ENCODE results near the gene BATF.

Gene BATF

GRCh38 chr14:75535164-75535898, 13.1 kb downstream of the BATF start:
- DNase-seq = no peak

- DNase-seq = no peak
These were observed 14.8 kb downstream of the BATF start for GRCh38 chr14:75537071-75537470.

GRCh38 chr14:75539162-75539560, 16.9 kb downstream of the BATF start:
- no peak for DNase-seq

GRCh38 chr14:75539561-75540478, 17.6 kb downstream of the BATF start:
- DNase-seq = no peak

- DNase-seq = no peak
These were observed 18.2 kb downstream of the BATF start for GRCh38 chr14:75540479-75540851.

GRCh38 chr14:75542588-75543091, 20.4 kb downstream of the BATF start:
- no peak for DNase-seq

GRCh38 chr14:75543253-75543652, 21.0 kb downstream of the BATF start:
- DNase-seq = no peak

GRCh38 chr14:75543786-75544185, 21.5 kb downstream of the BATF start:
- no peak for DNase-seq

- no peak for DNase-seq
These were observed 23.6 kb downstream of the BATF start for GRCh38 chr14:75545907-75546306.

- DNase-seq = peak; percentile 13
These were observed 25.4 kb downstream of the BATF start for GRCh38 chr14:75547552-75548250.

- DNase-seq = no peak
These were observed 26.3 kb downstream of the BATF start for GRCh38 chr14:75548544-75548943.

GRCh38 chr14:75549169-75549568, 26.9 kb downstream of the BATF start:
- DNase-seq = no peak

GRCh38 chr14:75551021-75551420, 28.8 kb downstream of the BATF start:
- no peak for DNase-seq

GRCh38 chr14:75553157-75553556, 30.9 kb downstream of the BATF start:
- DNase-seq = no peak

- DNase-seq = no peak
These were observed 31.6 kb downstream of the BATF start for GRCh38 chr14:75553761-75554364.

- no peak for DNase-seq
These were observed 32.2 kb downstream of the BATF start for GRCh38 chr14:75554482-75554881.

- DNase-seq = no peak
These were observed 36.2 kb downstream of the BATF start for GRCh38 chr14:75558440-75558839.

GRCh38 chr14:75559045-75559444, 36.8 kb downstream of the BATF start:
- no peak for DNase-seq

- DNase-seq = no peak
These were observed 37.4 kb downstream of the BATF start for GRCh38 chr14:75559451-75560222.

GRCh38 chr14:75561013-75561432, 38.8 kb downstream of the BATF start:
- peak; percentile 49 for DNase-seq

GRCh38 chr14:75562089-75562488, 39.8 kb downstream of the BATF start:
- no peak for DNase-seq

GRCh38 chr14:75562489-75562888, 40.2 kb downstream of the BATF start:
- DNase-seq = no peak

Data from NCI-H2029 (cell line).